Measurements from ENCODE around the gene SURF2. TPM values are rescaled to one million over a fixed set of nuclear protein-coding genes. Genes with fewer than 3 reads are reported as not detected.

Gene SURF2
- total RNA-seq, 1 donor from 2014 or later = 20.0 TPM

- Histone ChIP-seq H2AFZ (ENCODE audit: low read depth, low read length) (peak overlapping the region; percentile 41), H3K9ac (ENCODE audit: low read length) (peak overlapping the region; percentile 92), H3K9me3 (ENCODE audit: insufficient read depth, low read depth, low read length) (no peaks in the 10 kb centered on the region), H3K4me3 (ENCODE audit: insufficient read depth, low read depth, low read length) (peak overlapping the region; percentile 91), H3K27ac (ENCODE audit: low read depth, low read length) (peak overlapping the region; percentile 47), H3K79me2 (ENCODE audit: insufficient read depth, low read length) (peaks cover 62% of the 10 kb centered on the region), H3K27me3 (ENCODE audit: insufficient read depth, low read length) (no peaks in the 10 kb centered on the region), H3K36me3 (ENCODE audit: insufficient read depth, low read length) (peaks cover 26% of the 10 kb centered on the region), H3K4me1 (ENCODE audit: insufficient read depth, low read length) (peaks cover 15% of the 10 kb centered on the region), H3K4me2 (ENCODE audit: low read length) (peak overlapping the region; percentile 99), H4K20me1 (ENCODE audit: insufficient read depth, low read length) (peaks cover 82% of the 10 kb centered on the region)
- FAIRE-seq (no peak), DNase-seq (ENCODE audit: low read depth) (no peak)
- peaks cover 22% of the 10 kb centered on the region for H3K4me1 Mint-ChIP-seq (ENCODE audit: low read depth, unreplicated experiment)
- H3K9me3 Mint-ChIP-seq (ENCODE audit: unreplicated experiment) = no peaks in the 10 kb centered on the region
- H3K4me3 Mint-ChIP-seq (ENCODE audit: unreplicated experiment) = peak overlapping the region; percentile 94
- peaks cover 21% of the 10 kb centered on the region for H3K36me3 Mint-ChIP-seq (ENCODE audit: low read depth, unreplicated experiment)
- H3K27me3 Mint-ChIP-seq (ENCODE audit: low read depth, unreplicated experiment) = no peaks in the 10 kb centered on the region
- TF ChIP-seq CTCF (IDR thresholded peaks at IDR 0.05; ENCODE audit: insufficient read depth, low read depth, low read length) (no peak), EZH2 (IDR thresholded peaks at IDR 0.05; ENCODE audit: insufficient read depth, low read length) (no peak)
- H3K27ac Mint-ChIP-seq (ENCODE audit: unreplicated experiment) = peak overlapping the region; percentile 89
These were observed 431 bp upstream of the SURF2 start for GRCh38 chr9:133355881-133356357.

- DNase-seq (ENCODE audit: low read depth) = no peak
- Histone ChIP-seq H3K9me3 (ENCODE audit: insufficient read depth, low read depth, low read length) (no peaks in the 10 kb centered on the region), H3K79me2 (ENCODE audit: insufficient read depth, low read length) (peaks cover 77% of the 10 kb centered on the region), H3K4me1 (ENCODE audit: insufficient read depth, low read length) (peaks cover 15% of the 10 kb centered on the region), H4K20me1 (ENCODE audit: insufficient read depth, low read length) (peaks cover 82% of the 10 kb centered on the region), H3K4me3 (ENCODE audit: insufficient read depth, low read depth, low read length) (peak overlapping the region; percentile 66), H3K36me3 (ENCODE audit: insufficient read depth, low read length) (peaks cover 26% of the 10 kb centered on the region), H3K27me3 (ENCODE audit: insufficient read depth, low read length) (no peaks in the 10 kb centered on the region), H3K27ac (ENCODE audit: low read depth, low read length) (no peak overlapping the region), H2AFZ (ENCODE audit: low read depth, low read length) (no peak overlapping the region), H3K4me2 (ENCODE audit: low read length) (peak overlapping the region; percentile 99), H3K9ac (ENCODE audit: low read length) (no peak overlapping the region)
- H3K27me3 Mint-ChIP-seq (ENCODE audit: low read depth, unreplicated experiment) = no peaks in the 10 kb centered on the region
- H3K4me1 Mint-ChIP-seq (ENCODE audit: low read depth, unreplicated experiment) = peaks cover 24% of the 10 kb centered on the region
- peak overlapping the region; percentile 84 for H3K4me3 Mint-ChIP-seq (ENCODE audit: unreplicated experiment)
- TF ChIP-seq CTCF (IDR thresholded peaks at IDR 0.05; ENCODE audit: insufficient read depth, low read depth, low read length) (no peak), EZH2 (IDR thresholded peaks at IDR 0.05; ENCODE audit: insufficient read depth, low read length) (no peak)
- peaks cover 12% of the 10 kb centered on the region for H3K36me3 Mint-ChIP-seq (ENCODE audit: low read depth, unreplicated experiment)
- peak overlapping the region; percentile 66 for H3K27ac Mint-ChIP-seq (ENCODE audit: unreplicated experiment)
- FAIRE-seq = no peak
- H3K9me3 Mint-ChIP-seq (ENCODE audit: unreplicated experiment) = no peaks in the 10 kb centered on the region
These were observed 1.3 kb downstream of the SURF2 start for GRCh38 chr9:133357656-133358055.

GRCh38 chr9:133359399-133360175 is 3.2 kb downstream of the SURF2 start:
- Mint-ChIP-seq H3K4me3 (ENCODE audit: unreplicated experiment) (no peak overlapping the region), H3K9me3 (ENCODE audit: unreplicated experiment) (no peaks in the 10 kb centered on the region), H3K27ac (ENCODE audit: unreplicated experiment) (no peak overlapping the region), H3K27me3 (ENCODE audit: low read depth, unreplicated experiment) (no peaks in the 10 kb centered on the region), H3K36me3 (ENCODE audit: low read depth, unreplicated experiment) (peaks cover 9% of the 10 kb centered on the region), H3K4me1 (ENCODE audit: low read depth, unreplicated experiment) (peaks cover 34% of the 10 kb centered on the region)
- Histone ChIP-seq H3K4me1 (ENCODE audit: insufficient read depth, low read length) (peaks cover 15% of the 10 kb centered on the region), H3K27ac (ENCODE audit: low read depth, low read length) (no peak overlapping the region), H3K36me3 (ENCODE audit: insufficient read depth, low read length) (peaks cover 38% of the 10 kb centered on the region), H3K79me2 (ENCODE audit: insufficient read depth, low read length) (peaks cover 88% of the 10 kb centered on the region), H2AFZ (ENCODE audit: low read depth, low read length) (no peak overlapping the region), H3K4me2 (ENCODE audit: low read length) (no peak overlapping the region), H3K9ac (ENCODE audit: low read length) (no peak overlapping the region), H4K20me1 (ENCODE audit: insufficient read depth, low read length) (peaks cover 80% of the 10 kb centered on the region), H3K4me3 (ENCODE audit: insufficient read depth, low read depth, low read length) (no peak overlapping the region), H3K9me3 (ENCODE audit: insufficient read depth, low read depth, low read length) (no peaks in the 10 kb centered on the region), H3K27me3 (ENCODE audit: insufficient read depth, low read length) (no peaks in the 10 kb centered on the region)
- DNase-seq (ENCODE audit: low read depth) (no peak), FAIRE-seq (no peak)
- no peak for TF ChIP-seq CTCF (IDR thresholded peaks at IDR 0.05; ENCODE audit: insufficient read depth, low read depth, low read length)
- no peak for TF ChIP-seq EZH2 (IDR thresholded peaks at IDR 0.05; ENCODE audit: insufficient read depth, low read length)
